K562 treated with DMSO at 1 percent for 24 hours (cell line): Measurements from ENCODE around the gene GGPS1. TPM values are rescaled to one million over a fixed set of nuclear protein-coding genes. Genes with fewer than 3 reads are reported as not detected.

Source experiments
- total RNA-seq: library from RNA; unstranded; fragments of 300-600 nt; gene quantifications from 2 replicates; pipeline ENCODE4 v1.2.3, GENCODE V29; 2022; ENCODE audit warnings: low read depth; ENCODE audit not compliant: insufficient read depth

GGPS1 gene
- total RNA-seq: 22.2 and 23.1 TPM in 2 replicates

DNA sequence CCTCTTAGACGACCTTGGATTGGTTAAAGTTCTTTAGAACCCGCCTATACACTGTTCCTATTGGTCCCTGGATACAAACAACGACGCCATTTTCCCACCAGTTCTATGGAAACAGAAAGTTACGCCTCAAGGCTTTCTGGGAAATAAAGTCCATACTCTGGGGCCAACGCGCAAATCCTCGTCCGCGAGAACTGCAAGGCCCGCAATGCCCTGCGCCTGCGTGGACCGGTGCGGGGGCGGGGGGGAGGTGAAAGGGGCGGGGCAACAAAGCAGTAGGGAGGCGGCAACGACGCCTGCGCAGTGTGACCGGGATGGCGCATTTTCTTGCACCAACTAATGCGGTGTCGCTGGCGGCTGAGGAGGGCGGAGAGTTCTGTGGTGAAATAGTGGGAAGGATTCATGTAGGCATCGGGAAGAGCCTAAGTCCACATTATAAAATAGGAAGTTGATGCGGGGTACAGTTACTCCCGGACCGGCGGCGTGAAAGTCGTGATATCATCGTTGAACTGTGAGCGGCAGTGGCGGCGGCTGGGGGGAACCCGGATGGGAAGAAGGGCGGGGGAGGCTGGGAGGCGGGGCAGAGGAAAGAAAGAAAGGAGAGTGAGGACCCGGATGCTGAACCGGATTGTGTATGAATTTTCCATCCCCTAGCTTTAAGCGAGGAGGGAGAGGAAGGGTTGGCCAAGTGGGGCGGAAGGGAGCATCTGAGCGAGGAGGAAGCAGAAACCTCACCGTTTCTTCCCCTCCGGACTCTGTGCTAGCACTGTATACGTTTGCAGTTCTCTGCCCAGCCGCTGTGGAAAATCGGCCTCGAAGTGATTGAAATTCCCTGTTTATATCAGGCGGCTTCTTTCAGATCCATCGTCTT, at the start of gene GGPS1:
TSS of gene GGPS1 (plus strand) at position 300 of the 868 bp plus-strand sequence. CDS start 6,695 bp downstream, outside the sequence.

DNA sequence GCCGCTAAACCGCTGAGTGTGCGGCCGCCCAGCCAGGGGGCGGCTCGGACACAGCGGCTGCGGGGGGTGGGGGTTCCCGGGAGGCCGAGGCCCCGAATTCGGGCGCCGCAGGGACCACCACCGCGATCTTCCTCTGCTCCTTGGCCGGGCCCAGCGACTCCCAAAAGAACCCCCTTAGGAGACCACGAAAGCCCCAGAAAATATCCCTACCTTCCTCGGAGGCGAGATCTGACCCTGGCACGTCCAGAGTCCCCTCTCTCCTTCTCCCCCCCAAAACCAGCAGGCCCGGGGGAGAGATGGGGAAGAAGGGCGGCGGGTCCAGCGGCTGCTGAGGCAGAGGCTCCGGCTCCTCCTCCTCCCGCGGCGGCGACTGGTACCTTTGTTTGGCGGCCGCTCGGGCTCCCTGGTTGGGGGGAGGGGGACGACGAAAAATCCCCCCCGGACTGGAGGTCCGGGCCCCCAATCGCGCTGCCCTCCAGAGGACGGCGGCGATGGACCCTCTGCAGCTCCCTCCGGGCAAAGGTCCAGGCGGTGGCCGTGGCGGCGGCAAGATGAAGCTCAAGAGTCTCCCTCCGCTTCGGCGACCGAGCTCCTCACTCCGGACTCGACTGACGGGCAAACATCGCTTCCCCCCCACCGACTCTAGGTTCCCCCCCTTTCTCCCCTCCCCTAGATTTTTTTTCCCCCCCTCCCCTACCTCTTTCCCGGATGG, 655 bp upstream of the GGPS1 start, which contains the start of gene ARID4B:
TSS of gene ARID4B (minus strand) at position 621 of the 712 bp plus-strand sequence. CDS start 1,260 bp downstream, outside the sequence.

DNA sequence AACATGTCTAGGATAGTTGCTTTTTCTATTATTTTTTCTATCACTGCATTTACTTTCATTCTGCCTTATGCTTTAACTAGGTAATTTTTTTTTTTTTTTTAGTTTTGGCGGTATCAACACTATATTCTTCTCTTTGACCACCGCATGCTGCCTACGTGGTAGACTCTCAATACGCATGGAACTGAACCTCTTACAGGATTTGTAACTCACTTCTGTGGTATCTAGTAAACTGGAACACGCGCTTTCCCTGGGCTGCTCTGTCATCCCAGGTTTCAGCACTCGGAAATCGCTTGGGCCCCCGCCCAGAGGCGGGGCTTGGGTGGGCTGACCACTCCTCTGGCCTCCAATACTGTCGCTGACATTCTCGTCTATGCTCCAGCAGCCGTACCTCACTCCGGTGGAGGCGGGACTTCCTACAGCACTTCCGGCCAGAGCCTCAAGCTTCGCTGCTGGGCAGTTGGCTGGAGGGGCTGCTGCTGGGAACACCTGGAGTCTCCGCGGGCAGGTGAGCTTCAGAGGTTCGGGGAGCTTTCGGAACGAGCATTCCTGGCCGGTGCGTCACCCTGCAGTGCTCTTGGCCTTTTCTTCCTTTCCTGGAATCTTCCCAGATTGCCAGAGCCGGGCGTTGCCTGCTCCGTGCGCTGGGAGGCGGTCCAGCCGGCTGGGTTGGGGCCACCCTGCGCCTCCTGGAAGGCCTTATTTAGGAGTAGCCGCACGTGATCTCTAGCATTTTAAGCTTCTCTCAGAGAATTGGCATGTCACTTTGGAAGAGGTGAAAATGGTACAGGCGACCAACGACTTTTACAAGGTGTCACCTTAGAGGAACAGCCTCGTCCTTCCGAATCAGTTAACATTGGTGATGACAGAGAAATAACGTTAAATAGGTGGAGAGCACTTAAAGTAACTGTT, 38.9 kb downstream of the GGPS1 start, which contains the start of gene TBCE:
TSS of gene TBCE (plus strand) at position 428 of the 909 bp plus-strand sequence. CDS start 12,623 bp downstream, outside the sequence.

Other genes with a start within 250 kb of the GGPS1 start
- 92.2 and 93.7 TPM in 2 replicates for gene TOMM20, start 199.7 kb upstream of the GGPS1 start, total RNA-seq
- gene RBM34, start 167.3 kb upstream of the GGPS1 start, total RNA-seq: 105 and 134 TPM in 2 replicates
- 14.5 and 14.8 TPM in 2 replicates for gene ARID4B, start 391 bp upstream of the GGPS1 start, total RNA-seq
- gene TBCE, start 38.9 kb downstream of the GGPS1 start, total RNA-seq: 23.3 and 32.7 TPM in 2 replicates
- 8.9 and 13.0 TPM in 2 replicates for gene B3GALNT2, start 175.9 kb downstream of the GGPS1 start, total RNA-seq